ENCODE data around the gene FBLN5. TPM values are rescaled to one million over a fixed set of nuclear protein-coding genes. Genes with fewer than 3 reads are reported as not detected.

Gene FBLN5
- total RNA-seq, 1 donor from 2014 or later = 0.26 TPM

GRCh38 chr14:91946622-91947474, 646 bp downstream of the FBLN5 start:
- DNase-seq (ENCODE audit: low read depth in 2 of 2) = peak in 1 of 2 donors; percentile 23

- peak in 1 of 2 donors; percentile 12 for DNase-seq (ENCODE audit: low read depth in 2 of 2)
Measured at GRCh38 chr14:91945751-91946621, 1.5 kb downstream of the FBLN5 start.

DNA sequence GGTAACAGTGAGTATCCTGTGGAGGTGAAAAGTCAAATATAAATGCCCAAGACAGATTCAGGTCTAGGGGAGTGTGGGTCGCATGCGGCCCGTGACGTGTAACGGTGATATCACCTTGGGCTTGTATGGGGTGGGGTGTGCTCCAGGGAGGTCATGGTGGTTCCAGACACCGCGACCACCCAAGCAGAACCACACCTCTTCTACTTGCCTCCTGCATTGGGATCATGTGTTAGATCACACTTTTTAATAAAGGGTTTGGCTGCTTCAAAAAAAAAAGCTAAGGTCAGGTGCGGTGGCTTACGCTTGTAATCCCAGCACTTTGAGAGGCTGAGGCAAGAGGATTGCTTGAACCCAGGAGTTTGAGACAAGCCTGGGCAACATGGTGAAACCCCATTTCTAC, 4.5 kb downstream of the FBLN5 start:
- DNase-seq (ENCODE audit: low read depth in 2 of 2) = no peak

DNA sequence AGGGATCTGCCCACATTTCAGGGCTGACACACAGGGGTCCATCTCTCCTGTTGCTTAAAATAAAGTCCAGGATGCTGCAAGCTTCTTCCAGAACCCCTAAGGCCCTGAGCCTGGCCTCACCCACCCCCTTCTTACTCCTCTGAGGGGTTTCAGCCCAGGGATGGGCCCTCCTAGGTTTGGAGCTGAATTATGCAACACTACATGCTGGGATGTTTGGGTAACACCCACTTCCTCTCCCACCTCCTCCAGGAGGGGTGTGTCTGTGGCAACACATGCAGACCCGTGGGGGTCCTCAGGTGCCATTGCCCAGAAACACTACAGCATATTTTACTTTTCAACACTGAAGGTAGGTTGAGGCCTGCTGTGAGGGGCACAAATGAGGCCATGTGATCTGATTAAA, 5.4 kb downstream of the FBLN5 start:
- DNase-seq (ENCODE audit: low read depth in 2 of 2) = no peak

- DNase-seq (ENCODE audit: low read depth in 2 of 2) = no peak
Measured at GRCh38 chr14:91940209-91940608, 7.3 kb downstream of the FBLN5 start.

DNA sequence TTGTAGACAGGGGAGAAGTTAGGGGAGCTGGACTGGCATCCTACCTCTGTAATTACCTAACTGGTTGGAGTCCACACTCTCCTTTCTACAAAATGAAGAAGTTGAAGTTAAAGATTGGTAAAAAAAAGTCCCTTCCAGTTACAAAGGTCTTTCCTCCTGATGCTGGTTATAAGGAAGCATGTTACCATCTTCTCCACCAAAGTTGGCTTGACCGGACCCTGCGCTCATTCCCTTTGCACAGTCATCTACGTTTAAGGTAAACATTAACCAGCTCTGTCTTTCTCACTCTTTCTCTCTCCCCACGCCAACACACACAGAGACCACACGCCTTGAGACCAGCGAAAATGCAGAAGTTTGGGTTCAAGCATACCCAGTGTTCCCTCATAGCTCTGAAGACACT, 11.9 kb downstream of the FBLN5 start:
- no peak for DNase-seq (ENCODE audit: low read depth in 2 of 2)

DNA sequence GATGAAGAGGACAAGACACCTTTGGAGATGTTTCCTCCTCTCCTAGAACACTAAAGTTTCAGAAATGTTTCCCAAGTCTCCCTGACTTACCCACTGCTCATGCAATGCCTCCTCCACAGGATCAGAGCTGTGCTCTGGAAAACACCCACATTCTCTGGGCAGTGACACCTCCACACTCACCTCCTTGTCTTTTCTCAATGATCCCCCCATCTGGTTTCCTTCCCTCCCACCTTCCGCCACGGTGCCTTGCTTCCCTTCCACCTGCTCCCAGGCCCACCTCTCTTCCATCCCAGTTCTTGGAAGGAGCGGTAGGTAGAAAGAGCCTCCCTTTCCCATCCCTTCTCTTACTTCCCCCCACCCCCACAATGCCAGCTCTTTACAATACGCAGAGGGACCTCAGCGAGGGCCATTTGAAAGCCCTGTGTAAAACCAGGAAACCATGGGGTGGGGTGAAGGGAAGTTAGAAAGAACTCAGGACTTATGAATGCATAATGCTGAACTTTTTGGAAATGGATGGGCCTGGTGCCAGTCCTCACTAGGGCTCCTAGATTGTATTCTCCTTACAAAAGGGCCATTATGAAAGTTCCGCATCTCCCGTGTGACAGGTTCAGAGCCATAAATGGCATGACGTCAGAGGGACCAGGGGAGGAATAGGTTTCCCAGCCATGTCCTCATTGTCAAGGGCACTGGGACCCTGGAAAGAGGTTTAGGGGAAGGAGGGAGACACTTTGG, 12.8 kb downstream of the FBLN5 start:
- DNase-seq (ENCODE audit: low read depth in 2 of 2) = no peak

GRCh38 chr14:91931478-91932088, 15.9 kb downstream of the FBLN5 start:
- no peak for DNase-seq (ENCODE audit: low read depth in 2 of 2)

DNA sequence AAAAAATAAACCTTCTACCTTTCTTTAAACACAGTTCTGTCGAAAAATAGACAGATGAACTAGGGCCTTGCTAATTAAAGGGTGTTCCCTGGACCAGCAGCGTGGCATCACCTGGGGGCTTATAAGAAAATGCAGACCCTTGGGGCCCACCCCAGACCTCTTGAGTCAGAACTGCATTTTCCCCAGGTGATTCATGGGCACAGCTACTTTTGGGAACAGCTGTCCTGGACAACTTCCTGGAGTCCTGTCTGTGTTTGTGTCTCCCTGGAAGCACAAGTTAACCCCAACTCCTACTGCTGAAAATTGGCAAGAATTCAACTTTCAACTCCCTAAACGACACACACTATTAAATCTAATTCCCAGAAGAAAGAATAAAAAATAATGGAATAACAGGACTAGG, 17.8 kb downstream of the FBLN5 start:
- no peak for DNase-seq (ENCODE audit: low read depth in 2 of 2)

DNA sequence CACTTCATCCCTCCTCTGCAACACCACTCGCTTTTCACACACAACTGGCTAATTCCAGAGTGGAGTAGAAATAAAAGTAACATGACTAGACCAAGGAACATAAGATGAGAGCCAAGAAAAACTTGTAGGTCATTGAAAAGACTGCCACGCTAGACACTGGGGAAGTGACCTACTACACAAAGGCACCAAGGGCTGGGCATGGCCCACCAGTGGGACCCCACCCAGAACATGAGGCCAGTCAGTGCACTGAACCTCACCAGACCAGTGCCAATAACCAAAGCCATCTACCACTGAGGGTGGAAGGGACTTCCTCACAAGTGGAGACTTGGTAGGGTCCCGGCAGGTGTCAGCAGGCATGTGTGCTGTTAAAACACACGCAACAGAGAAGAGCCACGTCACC, 19.7 kb downstream of the FBLN5 start:
- no peak for DNase-seq (ENCODE audit: low read depth in 2 of 2)

GRCh38 chr14:91927191-91927590, 20.3 kb downstream of the FBLN5 start:
- no peak for DNase-seq (ENCODE audit: low read depth in 2 of 2)

DNA sequence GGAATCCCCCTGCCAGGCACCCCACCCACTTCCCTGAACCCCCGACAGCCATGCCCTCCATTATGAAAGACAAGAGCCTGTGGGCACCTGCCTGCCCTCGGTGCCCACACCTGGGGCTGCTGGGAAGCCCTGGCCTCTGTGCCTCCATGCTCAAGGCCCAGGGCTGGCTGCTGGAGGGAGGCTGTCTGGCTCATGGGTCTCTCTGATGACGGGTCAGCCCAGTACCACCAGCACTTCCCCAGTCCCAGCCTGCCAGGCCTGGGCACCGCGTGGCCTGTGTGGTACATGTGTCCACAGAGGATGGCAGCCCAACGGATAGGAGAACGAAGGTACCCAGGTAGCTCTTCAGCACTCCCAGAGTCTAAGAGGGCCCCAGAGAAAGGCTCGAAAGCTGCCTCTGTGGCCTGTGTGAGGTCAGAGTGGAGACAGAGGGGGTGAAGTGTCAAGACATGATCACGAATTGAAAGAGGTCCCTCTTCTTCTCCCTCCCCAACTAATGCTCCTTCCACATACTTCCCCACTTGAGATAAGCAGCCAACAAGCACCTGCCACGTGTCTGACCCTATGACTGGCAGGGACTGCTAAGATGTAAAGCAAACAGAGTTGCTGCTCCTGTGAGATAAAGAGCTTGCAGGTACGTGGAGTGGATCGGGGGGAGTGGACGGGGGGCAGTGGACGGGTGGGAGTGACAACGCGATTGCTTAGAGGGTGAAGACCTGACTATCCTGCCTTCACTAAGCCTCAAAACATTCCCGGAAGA, 21.2 kb downstream of the FBLN5 start:
- no peak for DNase-seq (ENCODE audit: low read depth in 2 of 2)

GRCh38 chr14:91925727-91926121, 21.8 kb downstream of the FBLN5 start:
- DNase-seq (ENCODE audit: low read depth in 2 of 2) = no peak

- no peak for DNase-seq (ENCODE audit: low read depth in 2 of 2)
Measured at GRCh38 chr14:91925001-91925726, 22.3 kb downstream of the FBLN5 start.

- no peak for DNase-seq (ENCODE audit: low read depth in 2 of 2)
Measured at GRCh38 chr14:91920526-91920925, 27.0 kb downstream of the FBLN5 start.

DNA sequence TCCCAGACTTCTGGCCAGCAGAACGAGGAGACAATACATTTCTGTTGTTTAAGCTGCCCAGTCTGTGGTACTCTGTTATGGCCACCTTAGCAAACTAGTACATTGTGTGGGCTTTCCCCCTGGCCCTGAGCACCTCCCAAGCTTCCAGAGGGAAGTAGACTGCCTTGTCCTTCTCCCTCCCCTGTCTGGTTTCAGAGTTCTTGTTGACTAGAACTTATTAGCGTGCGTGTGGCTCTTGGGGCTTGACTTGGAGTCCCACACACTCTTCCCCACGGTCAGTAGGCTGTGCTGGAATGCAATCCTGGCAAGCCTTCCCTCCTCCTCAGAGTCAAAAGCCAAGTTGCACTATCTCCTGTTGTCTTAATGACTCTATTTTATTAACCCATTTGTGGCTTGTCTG, 27.7 kb downstream of the FBLN5 start:
- no peak for DNase-seq (ENCODE audit: low read depth in 2 of 2)

DNA sequence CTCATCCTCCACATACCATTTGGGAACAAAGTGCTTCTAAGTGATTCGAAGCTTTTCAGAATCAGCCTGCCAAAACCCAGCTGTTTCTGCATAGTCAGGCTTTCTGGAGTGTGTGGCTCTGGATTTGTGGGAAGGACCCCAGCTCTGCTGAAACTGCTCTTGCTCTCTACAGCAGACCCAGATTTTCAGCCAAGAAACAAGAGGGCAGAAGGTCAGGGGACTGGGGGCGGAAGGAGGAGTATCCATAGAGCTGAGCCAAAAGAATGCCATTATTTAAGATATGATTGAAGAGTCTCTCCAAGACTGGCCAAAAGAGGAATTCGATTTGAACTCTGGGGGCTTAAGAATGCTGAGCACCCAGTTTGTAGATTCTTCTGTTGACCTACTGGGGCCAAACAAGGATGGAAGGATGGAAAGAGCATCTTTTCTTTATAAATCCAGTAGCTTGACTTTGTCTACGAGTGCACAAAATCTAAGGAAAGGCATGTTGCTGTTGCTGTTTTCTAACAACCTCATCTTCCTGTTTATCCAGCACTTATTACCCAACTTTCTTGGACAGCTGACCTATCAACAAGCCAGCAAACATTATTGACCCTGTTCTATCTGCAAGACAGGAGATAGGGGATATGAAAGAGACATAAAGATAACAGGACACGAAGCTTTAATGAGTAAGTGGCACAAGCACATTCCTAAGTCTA, 29.2 kb downstream of the FBLN5 start:
- no peak for DNase-seq (ENCODE audit: low read depth in 2 of 2)

GRCh38 chr14:91912035-91912434, 35.5 kb downstream of the FBLN5 start:
- DNase-seq (ENCODE audit: low read depth in 2 of 2) = no peak

GRCh38 chr14:91911474-91912032, 35.9 kb downstream of the FBLN5 start:
- DNase-seq (ENCODE audit: low read depth in 2 of 2) = peak; percentile 53 to 55
